Stimulated activated CD4-positive, alpha-beta T cell treated with anti-CD3 and anti-CD28 coated beads, Interleukin-2, amount 100 ng/mL, for 48 hours (primary cell): ENCODE results near the gene PIGW.
A peak's percentile ranks its signal among the peaks of the same experiment; 100 is the strongest.
"Not testable (repeated sequence)": the region's sequence is repeated elsewhere in the genome, so short reads cannot be mapped to it uniquely, and the experiment has no call there.

Experiments used
- DNase-seq, 2 donors: peaks; one replicate each; pipeline ENCODE4 v3.0.0-alpha.2; 2020

Gene PIGW

GRCh38 chr17:36534840-36535668 is at the start of gene PIGW, which contains the start of gene MYO19:
TSS of gene PIGW (plus strand) at chr17:36534987. CDS start at chr17:36537102, 2,115 bp downstream.
TSS of gene MYO19 (minus strand) at chr17:36534868. CDS start at chr17:36532538, 2,330 bp downstream.
- peak; percentile 83 for DNase-seq

GRCh38 chr17:36485027-36485426 is 49.8 kb upstream of the PIGW start:
- DNase-seq: no peak

- DNase-seq: no peak
Measured at GRCh38 chr17:36485805-36486203, 49.0 kb upstream of the PIGW start.

GRCh38 chr17:36486204-36487194 is 48.3 kb upstream of the PIGW start, which contains the start of gene ZNHIT3:
TSS of gene ZNHIT3 (plus strand) at chr17:36486681. CDS start at chr17:36486700, 19 bp downstream.
- DNase-seq: peak; percentile 82 to 84

- DNase-seq: no peak
Measured at GRCh38 chr17:36493956-36494355, 40.8 kb upstream of the PIGW start.

GRCh38 chr17:36494674-36495073 is 40.1 kb upstream of the PIGW start:
- DNase-seq: no peak

GRCh38 chr17:36495076-36495578 is 39.7 kb upstream of the PIGW start:
- DNase-seq: no peak

GRCh38 chr17:36496018-36496789 is 38.6 kb upstream of the PIGW start:
- no peak for DNase-seq

- no peak for DNase-seq
Measured at GRCh38 chr17:36498155-36498554, 36.6 kb upstream of the PIGW start.

- DNase-seq: no peak
Measured at GRCh38 chr17:36498560-36499300, 36.1 kb upstream of the PIGW start.

- DNase-seq: no peak
Measured at GRCh38 chr17:36500745-36501225, 34.0 kb upstream of the PIGW start.

GRCh38 chr17:36501351-36501750 is 33.4 kb upstream of the PIGW start:
- no peak for DNase-seq

GRCh38 chr17:36501963-36502362 is 32.8 kb upstream of the PIGW start:
- no peak for DNase-seq

- DNase-seq: no peak
Measured at GRCh38 chr17:36503456-36504155, 31.2 kb upstream of the PIGW start.

GRCh38 chr17:36504156-36504545 is 30.6 kb upstream of the PIGW start:
- no peak for DNase-seq

GRCh38 chr17:36505171-36505570 is 29.6 kb upstream of the PIGW start:
- no peak for DNase-seq

GRCh38 chr17:36506249-36506826 is 28.4 kb upstream of the PIGW start:
- DNase-seq: no peak

- no peak for DNase-seq
Measured at GRCh38 chr17:36506831-36507230, 28.0 kb upstream of the PIGW start.

- DNase-seq: no peak
Measured at GRCh38 chr17:36507266-36507665, 27.5 kb upstream of the PIGW start.

- DNase-seq: not testable (repeated sequence)
Measured at GRCh38 chr17:36508439-36508838, 26.3 kb upstream of the PIGW start.
